Fibroblast of the aortic adventitia (primary cell): Measurements from ENCODE around the gene CCDC85A. TPM values are rescaled to one million over a fixed set of nuclear protein-coding genes. Genes with fewer than 3 reads are reported as not detected.

Source experiments
- DNase-seq: peaks from one replicate; pipeline ENCODE4 v3.0.0-alpha.2; 2010; ENCODE audit warnings: low read depth
- H3K4me3 ChIP-seq: 2 replicates; pipeline ENCODE4 v1.5.1; 2011; ENCODE audit warnings: low read depth, mild to moderate bottlenecking, control low read depth, low read length, moderate library complexity
- CTCF ChIP-seq: IDR thresholded peaks from 2 replicates; pipeline ENCODE4 v1.5.1; 2011; ENCODE audit warnings: mild to moderate bottlenecking, low read length, control low read depth, inconsistent platforms; ENCODE audit not compliant: insufficient read depth
- total RNA-seq: library from RNA; depleted of rRNA; stranded (reverse); fragments of >200 nt; gene quantifications from 2 replicates; pipeline ENCODE4 v1.2.3, GENCODE V29; 2012; ENCODE audit warnings: low replicate concordance

Gene CCDC85A
- total RNA-seq, 1 donor: 0.45 TPM

- no peak overlapping the region for H3K4me3 ChIP-seq
- TF ChIP-seq CTCF: no peak
- DNase-seq: no peak
Observed at GRCh38 chr2:56361844-56362243, 178.1 kb downstream of the CCDC85A start.

- H3K4me3 ChIP-seq: no peak overlapping the region
- no peak for TF ChIP-seq CTCF
- no peak for DNase-seq
Observed at GRCh38 chr2:56364902-56365301, 181.1 kb downstream of the CCDC85A start.

- no peak for TF ChIP-seq CTCF
- no peak for DNase-seq
- no peak overlapping the region for H3K4me3 ChIP-seq
Observed at GRCh38 chr2:56369316-56369715, 185.5 kb downstream of the CCDC85A start.

DNA sequence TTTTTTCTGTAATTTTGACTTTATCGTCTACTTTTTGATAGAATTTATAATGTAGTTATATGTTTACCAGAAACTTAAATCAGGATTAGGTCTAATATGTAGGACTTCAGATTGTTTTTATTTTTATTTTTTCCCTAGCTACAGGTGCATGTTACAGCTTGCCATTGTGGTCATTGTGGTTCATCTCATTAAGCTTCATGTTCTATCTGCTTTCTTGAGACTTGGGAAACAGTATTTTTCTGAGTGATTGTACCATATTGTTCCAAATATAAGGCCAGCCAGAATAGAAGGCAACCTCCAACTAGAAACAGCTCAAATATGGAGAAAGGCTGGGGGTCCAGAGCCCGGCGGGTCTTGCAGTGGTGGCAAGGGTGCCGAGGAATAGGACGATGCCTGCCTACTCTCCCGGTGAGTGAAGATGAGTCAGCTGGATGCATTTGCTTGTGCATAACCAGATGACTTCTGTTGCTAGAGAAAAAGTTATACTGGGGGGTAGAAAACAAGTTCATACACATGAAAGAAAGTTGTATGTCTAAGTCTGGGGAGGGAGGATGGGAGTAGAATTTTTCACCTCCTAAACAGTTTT lies 188.4 kb downstream of the CCDC85A start:
- H3K4me3 ChIP-seq: no peak overlapping the region
- DNase-seq: no peak

DNA sequence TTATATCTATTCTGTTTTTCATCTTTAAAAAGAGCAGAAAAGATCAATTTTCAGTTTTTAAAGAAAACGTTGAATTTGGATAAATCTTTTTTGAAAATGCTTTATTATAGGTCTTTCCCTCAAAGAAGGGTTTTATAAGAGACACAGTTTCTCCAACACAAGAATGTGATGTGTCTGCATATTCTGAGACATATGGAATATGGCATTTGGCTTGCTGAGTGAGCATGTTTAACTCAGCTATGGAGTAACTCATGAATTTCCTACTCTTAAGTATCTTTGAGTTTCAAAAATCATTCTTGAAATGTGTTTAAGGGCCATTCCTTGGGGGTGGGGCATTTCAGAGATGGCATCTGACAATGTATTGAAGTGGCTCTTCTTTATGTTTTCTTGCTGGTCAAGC lies 191.5 kb downstream of the CCDC85A start:
- no peak for TF ChIP-seq CTCF
- no peak overlapping the region for H3K4me3 ChIP-seq
- DNase-seq: no peak

More for the DNA sequence above, 188.4 kb downstream of the CCDC85A start:
- no peak for TF ChIP-seq CTCF

DNA sequence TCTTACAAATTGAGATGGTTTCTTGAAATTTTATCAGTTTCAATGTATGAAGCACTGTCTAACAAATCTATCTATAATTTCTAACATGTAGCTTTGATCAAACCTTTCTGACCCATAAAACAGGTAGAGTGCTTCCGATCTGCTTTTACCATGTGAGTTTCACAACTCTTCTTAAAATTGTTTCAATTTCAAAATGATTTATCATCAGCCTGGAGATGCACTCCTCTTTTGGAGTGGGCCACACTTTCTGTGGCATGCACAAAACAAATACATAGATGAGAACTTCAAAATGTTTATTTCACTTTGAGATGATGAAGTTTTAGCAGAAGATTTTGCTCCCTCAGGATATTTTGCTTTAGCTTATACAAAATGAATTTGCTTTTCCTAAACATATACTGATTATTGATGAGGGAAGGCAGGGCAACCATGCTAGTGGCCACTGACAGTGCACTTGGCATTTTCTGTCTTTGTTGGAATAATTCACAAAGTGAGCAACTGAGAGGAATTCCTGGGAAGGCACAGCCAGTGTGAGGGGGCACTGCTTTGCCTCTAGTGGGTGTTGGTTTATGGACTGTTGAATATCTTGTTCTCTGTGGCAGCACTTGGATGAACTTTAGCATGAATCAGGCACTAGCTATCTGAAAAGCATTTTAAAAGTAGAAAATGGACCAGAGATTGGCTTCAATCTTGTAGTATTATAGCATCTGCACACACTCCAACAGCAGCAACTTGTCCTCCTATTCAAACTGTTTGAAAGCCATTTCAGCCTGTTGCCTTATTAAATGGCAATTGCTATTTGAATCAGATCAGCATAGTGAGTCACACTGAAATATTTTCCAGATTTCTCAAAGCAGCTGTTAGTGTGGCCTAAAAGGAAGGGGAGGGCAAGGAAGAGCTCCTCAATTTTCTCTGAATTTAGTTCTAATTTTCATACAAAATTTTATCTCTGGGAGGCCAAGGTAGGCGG lies 193.2 kb downstream of the CCDC85A start:
- DNase-seq: peak; percentile 55
- TF ChIP-seq CTCF: no peak
- no peak overlapping the region for H3K4me3 ChIP-seq
